ENCODE measurements around the gene CRLF1.
A peak's percentile ranks its signal among the peaks of the same experiment; 100 is the strongest.
"Not testable (repeated sequence)": the region's sequence is repeated elsewhere in the genome, so short reads cannot be mapped to it uniquely, and the experiment has no call there.

CRLF1 gene

DNA sequence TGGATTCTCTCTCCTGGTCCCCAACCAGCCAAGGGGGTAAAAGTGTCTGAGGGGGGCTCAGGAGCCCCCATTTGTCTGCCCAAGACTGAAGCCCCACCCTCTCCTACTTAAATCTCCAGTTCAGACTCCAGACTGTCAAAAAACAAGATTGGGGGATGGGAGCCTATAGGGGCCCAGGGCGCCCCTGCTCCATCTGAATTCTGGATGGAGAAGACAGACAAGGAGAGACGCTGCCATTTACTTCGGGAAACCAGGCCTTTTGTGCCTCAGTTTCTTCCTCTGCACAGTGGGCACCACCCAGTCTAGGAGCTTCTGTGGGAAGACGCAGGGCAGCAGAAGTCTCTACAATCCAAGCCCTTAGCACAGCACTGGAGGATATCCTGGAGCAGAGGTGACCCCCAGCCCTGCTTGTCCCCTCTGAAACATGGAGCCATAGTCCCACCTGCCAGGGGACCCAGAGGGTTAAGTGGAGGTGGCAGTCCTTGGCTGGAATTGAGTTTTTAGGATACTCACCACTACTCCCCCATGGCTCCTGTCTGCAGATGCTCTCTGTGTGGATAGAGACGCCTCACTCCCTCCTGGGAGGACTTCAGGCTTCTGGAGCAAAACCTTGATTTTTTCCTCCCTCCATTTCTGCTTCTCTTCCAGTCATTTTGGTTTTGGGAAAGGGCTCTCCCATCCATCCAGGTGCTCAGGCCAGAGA is 1.7 kb upstream of the CRLF1 start:
- DNase-seq = no peak

GRCh38 chr19:18607226-18608101 is 865 bp upstream of the CRLF1 start:
- no peak for DNase-seq

GRCh38 chr19:18605546-18606280 is 886 bp downstream of the CRLF1 start:
- DNase-seq = no peak

- DNase-seq = no peak
Measured at GRCh38 chr19:18605196-18605545, 1.4 kb downstream of the CRLF1 start.

DNA sequence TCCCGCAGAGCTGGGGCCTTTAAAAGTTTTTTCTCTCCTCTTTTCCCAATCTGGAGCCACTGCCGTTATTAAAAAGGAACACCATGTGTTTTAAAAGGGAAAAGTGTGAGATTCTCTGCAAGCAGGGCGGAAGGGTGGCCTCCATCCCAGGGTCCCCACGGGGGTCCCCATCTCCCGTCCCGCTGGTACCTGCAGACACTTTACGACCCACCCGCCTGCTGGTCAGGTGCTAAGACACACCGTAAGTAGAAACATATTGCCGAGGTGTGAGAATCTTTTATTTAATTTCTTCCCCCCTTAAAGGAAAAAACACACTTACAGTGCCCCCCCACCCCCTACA is 1.8 kb downstream of the CRLF1 start:
- no peak for DNase-seq

DNA sequence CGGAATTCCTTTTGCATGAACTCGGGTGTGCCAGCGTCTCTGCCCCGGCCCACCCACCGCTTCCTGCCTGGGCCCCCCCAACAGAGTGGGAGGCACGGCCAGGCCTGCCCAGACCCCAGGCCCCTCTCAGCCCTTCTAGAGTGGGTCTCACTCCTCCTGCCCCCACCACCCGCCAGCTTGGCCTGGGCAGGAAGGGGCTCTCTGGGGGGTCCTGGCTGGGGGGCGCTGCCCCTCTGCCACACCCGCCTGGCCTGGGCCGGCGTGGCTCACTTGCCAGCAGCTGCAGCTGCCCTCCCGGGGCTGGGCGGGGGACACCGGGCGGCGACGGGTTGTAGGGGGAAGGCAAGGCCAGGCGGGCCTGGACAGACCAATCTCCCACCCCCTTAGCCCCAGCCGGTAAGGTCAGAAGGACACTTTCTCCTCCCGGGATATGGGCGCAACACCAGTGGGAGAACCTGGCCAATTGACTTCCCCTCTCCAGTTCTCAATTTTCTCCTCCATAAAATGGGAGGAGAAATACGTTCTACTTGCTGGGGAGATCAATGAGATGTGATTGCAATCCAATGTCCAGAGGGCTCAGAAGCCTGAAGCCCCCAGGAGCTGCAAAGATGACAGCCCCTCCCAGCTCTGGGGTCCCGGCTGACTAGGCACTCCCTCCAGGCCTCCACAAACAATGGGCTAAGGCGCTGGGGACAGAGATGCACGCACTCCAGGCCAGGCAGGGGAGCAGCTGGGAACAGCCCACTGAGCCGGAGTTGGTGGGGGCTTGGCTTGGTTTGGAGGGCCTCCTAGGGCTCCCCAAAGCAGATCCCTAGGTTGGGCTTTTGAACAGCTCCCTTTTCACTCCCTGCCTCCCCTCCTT is 2.4 kb downstream of the CRLF1 start:
- DNase-seq = no peak

DNA sequence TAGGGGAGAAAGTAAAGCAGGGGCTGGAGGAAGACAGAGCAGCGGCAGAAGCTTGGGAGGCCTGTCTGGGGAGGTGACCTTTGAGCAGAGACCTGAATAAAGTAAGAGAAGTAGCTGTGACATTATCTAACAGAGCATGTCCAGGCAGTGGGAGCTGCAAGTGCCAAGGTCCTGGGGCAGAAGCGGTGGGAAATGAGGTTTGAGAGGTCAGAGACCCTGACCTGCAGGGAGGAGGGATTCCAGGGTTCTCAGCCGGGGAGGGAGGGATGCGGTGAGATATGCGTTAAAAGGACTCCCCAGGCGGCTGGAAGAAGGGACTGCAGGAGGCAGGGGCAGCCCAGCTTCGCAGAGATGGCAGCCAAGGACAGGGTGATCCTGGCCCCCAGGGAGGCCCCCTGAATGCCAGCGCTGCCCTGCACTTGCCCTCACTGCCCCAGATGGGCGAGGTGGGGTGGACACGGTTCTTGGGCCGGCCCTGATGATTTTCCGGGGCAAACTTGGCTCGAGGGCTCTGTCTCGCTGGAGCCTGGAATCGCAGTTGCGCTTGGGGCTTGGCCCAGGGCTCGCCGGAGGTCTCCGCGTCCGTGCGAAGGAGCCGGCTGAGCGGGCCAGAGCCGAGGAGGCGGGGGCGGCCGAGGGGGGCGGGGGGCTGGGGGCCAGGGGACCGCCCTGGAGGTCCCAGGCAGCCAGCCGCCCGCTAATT is 3.2 kb downstream of the CRLF1 start:
- peak in 1 of 2 experiments; percentile 25 for DNase-seq

DNA sequence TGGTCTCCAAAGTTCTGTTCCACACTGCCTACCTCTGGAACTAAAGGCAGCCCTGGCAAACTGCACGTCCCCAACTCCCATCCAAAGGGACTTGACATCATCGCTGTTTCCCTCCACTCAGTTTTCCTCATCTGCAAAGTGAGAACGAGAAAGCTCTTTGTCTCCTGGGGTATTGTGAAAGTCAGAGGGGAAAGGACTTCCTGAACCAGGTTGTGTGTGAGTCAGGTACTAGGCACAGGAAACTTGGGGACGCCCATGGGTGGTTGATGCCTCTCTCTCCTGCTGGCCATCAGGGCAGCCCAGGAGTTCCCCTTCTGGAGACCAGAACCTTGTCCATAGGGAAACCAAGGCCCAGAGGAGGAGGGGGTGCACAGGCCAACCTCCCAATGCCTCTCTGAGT is 4.7 kb downstream of the CRLF1 start:
- DNase-seq = no peak

DNA sequence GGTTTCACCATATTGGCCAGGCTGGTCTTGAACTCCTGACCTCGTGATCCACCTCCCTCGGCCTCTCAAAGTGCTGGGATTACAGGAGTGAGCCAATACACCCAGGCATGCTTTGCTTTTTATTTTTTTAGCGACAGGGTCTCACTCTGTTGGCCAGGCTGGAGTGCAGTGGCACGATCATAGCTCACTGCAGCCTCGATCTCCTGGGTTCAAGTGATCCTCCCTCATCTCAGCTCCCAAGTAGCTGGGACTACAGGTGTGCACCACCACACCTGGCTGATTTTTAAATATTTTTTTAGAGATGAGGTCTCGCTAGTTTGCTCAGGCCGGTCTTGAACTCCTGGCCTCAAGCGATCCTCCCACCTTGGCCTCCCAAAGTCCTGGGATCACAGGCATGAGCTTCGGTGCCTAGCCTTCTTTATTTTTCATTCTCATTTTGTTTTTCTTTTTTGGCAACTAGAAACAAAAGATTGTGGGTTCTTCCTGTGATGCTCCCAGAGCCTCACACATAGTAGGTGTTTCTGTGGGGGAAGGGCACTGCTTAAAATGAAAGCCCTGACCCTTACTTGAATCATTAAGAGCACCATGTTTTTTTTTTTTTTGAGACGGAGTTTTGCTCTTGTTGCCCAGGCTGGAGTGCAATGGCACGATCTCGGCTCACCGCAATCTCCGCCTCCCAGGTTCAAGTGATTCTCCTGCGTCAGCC is 5.8 kb downstream of the CRLF1 start:
- not testable (repeated sequence) for DNase-seq

DNA sequence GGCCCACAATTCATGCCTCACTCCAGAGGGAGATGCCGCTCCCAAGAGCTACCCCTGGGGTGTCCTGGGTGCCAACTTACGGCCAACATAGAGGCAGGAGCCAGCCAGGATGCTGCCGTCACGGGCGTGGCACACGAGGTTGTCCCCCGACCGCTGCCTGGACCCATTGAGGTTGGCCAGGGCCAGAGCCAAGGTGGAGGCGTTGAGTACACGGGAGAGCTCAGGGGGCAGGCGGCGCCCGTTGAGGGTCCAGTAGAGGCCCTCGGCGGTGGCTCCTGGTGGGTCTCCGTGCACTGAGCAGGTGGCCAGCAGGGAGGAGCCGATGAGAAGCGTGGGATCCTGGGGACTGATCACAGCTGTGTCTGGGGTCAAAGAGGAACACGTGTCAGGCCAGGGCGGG is 7.1 kb downstream of the CRLF1 start:
- DNase-seq = no peak

DNA sequence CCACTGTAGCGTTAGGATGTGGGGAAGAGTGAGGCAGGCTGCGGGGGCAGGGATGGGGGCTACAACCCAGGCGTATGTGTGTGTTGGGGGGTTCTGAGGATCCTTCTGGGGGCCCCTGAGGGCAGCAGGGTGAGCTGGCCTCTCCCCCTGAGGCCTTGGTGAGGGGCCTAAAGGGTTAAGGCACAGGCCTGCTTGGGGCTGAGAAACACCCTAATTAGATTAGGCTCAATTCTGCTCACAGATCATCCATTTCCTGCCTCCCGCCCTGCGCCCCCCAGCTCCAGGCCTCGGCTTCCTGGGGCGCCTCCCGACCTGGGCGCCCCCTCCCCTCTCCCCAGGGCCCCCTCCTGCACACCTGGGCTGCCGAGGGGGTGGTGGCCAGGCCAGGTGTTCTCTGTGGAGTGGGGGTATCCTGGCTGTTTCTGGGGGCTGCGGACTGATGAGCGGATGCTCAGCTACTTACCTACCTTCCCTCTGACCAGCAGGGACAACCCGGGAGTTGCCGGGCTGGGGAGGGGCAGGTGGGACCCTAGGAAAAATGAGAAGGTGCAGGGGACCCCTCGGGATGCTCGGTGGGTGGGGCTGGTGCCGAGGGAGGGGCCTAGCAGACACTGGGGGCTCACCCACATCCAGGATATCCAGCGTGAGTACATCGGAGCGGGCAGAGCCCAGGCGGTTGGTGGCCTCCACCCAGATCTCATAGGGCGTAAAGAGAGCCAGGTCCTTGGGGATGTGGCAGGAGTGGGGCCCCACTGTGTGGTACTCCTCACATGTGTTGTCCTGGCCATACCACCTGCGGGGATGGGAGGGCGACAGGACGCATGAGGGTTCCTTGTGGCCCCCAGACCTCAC is 8.6 kb downstream of the CRLF1 start:
- no peak for DNase-seq

GRCh38 chr19:18596752-18597157 is 9.8 kb downstream of the CRLF1 start:
- DNase-seq = peak; percentile 84 to 85

GRCh38 chr19:18595475-18595874 is 11.1 kb downstream of the CRLF1 start:
- DNase-seq = no peak

DNA sequence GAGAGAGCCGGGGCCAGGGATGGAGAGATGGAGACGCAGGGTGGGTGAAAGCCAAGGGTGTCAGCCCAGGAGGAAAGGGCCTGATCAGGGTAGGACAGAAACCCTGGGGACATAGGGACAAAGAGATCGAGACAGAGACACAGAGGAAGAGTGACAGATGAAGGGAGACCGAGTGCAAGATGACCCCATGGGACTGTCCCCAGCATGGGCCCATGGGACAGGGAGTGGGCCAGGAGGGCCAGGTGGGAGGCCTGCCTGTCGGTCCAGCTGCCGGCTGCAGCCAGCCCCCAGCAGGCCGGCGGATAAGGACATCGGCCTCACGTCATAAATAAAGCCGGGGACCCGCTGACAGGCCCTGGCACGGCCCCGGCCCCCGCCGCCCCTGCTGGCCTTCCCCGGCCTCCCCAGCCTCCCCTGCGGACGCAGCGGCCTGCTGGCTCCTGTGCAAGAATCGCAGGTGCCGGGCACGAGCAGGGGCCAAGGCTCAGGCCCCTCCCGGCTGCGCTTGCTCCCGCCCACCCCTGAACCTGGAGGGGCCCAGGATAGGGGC is 11.7 kb downstream of the CRLF1 start:
- DNase-seq = peak; percentile 37 to 58

DNA sequence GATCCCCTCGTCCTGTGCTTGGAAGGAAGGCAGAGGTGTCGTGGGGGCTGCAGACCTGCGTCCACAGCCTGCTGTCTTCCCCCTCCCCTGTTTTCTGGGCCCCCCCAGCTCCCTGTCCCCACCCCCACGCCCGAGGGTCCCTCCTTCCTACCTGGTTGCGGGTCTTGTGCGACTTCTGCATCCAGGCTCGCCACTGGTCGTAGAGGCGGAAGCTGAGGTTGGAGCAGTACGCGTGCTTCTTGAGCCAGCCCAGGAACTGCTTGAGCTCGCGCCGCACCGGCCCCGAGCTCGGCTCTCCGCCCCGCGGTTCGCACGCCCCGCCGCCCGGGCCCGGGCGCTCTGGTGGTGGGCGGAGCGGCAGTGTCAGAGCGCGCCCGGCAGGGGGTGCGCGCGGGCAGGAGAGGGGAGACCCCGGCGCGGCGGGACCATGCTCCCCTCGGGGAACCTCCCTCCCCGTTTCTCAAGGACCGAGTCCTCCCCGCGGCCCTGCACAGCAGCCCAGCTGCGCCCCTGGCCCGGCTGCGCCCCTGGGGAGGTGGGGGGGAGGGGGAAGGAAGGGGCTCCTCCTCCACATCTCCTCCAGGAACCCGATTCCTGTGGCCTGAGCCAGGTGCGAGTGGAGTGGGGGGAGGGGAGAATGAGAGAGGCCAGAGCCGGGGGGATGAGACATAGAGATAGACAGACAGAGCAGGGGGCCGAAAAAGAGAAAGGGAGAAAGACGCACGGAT is 12.3 kb downstream of the CRLF1 start:
- peak; percentile 65 to 67 for DNase-seq

GRCh38 chr19:18593367-18594095 is 13.1 kb downstream of the CRLF1 start:
- DNase-seq = no peak

- DNase-seq = not testable (repeated sequence)
Measured at GRCh38 chr19:18592732-18593131, 13.9 kb downstream of the CRLF1 start.

DNA sequence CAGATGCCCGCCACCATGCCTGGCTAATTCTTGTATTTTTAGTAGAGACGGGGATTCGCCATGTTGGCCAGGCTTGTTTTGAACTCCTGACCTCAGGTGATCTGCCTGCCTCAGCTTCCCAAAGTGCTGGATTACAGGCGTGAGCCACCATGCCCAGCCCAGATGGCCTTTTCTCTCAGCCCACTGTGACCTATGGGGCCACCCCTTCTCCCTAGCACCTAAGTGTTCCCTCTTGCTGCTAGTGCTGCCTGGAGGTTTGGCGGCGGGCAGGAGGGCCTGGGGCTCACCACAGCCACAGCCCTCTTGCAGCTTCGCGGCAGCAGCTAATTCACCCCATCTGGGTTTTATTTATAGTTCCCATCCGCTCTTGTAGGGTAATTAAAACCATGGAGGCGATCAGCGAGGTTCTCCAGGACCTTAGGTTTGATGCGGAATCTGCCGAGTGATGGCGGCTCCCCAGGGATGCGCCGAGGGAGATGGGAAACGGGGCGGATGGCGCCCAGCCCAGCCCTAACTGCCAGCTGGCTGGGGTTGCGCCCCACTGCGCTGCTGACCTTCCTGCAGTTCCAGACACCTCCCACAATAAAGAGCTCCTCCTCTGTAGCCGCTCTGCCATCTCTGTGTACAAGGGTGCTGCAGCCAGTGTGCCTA is 14.7 kb downstream of the CRLF1 start:
- no peak for DNase-seq
